ENCODE results near the gene TMEM181.
"Not testable (repeated sequence)": the region's sequence is repeated elsewhere in the genome, so short reads cannot be mapped to it uniquely, and the experiment has no call there.

Gene TMEM181

DNA sequence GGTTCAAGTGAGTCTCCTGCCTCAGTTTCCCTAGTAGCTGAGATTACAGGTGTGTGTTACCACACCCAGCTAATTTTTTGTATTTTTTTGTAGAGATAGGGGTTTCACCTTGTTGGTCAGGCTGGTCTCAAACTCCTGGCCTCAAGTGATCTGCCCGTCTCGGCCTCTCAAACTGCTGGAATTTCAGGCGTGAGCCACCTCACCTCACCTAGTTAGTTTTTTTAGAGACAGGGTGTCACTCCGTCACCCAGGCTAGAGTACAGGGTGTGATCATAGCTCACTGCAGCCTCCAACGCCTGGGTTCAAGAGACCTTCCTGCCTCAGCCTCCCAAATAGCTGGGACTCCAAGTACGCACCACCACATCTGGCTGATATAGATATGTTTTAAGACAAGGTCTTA, 112.8 kb downstream of the TMEM181 start:
- TF ChIP-seq CTCF (IDR thresholded peaks at IDR 0.05; ENCODE audit: low read depth, low read length, missing control alignments), result no peak
- H3K4me3 ChIP-seq (replicated peaks; ENCODE audit: low read depth, low read length), result no peak overlapping the region
- DNase-seq (ENCODE audit: extremely low read depth, low read depth), result no peak

- H3K4me3 ChIP-seq (replicated peaks; ENCODE audit: low read depth, low read length), result no peak overlapping the region
- no peak for DNase-seq (ENCODE audit: extremely low read depth, low read depth)
- TF ChIP-seq CTCF (IDR thresholded peaks at IDR 0.05; ENCODE audit: low read depth, low read length, missing control alignments), result no peak
Measured at GRCh38 chr6:158674342-158675131, 114.6 kb downstream of the TMEM181 start.

- not testable (repeated sequence) for H3K4me3 ChIP-seq (replicated peaks; ENCODE audit: low read depth, low read length); DNase-seq (ENCODE audit: extremely low read depth, low read depth)
Measured at GRCh38 chr6:158677094-158677493, 117.2 kb downstream of the TMEM181 start.

DNA sequence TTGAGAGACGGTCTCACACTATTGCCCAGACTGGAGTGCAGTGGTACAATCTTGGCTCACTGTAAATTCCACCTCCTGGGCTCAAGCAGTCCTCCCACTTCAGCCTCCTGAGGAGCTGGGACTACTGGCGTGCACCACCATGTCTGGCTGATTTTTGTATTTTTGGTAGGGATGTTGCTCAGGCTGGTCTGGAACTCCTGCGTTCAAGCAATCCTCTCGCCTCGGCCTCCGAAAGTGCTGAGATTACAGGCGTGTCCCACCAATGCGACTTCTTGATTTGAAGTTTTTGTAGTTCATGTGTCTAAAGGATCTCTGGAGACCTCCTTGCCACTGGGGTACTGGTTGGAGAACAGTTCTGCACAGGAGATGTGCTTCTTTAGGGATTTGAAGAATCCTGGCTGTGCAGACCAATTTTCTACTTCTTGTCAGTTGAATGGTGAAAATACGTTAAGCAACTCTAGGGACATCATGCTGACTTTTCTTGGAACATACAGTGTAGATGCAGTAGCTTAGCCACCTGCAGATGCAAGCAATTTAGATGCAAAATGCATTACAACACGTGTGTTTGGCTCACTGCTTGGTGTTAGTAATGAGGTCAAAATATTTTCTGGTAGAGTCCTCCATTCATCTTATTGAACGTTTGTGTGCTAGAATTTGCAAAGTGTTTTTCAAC, 118.2 kb downstream of the TMEM181 start:
- H3K4me3 ChIP-seq (replicated peaks; ENCODE audit: low read depth, low read length), result no peak overlapping the region
- no peak for DNase-seq (ENCODE audit: extremely low read depth, low read depth)
- no peak for TF ChIP-seq CTCF (IDR thresholded peaks at IDR 0.05; ENCODE audit: low read depth, low read length, missing control alignments)

GRCh38 chr6:158680015-158680414, 120.1 kb downstream of the TMEM181 start:
- H3K4me3 ChIP-seq (replicated peaks; ENCODE audit: low read depth, low read length), result no peak overlapping the region
- TF ChIP-seq CTCF (IDR thresholded peaks at IDR 0.05; ENCODE audit: low read depth, low read length, missing control alignments), result no peak
- no peak for DNase-seq (ENCODE audit: extremely low read depth, low read depth)

DNA sequence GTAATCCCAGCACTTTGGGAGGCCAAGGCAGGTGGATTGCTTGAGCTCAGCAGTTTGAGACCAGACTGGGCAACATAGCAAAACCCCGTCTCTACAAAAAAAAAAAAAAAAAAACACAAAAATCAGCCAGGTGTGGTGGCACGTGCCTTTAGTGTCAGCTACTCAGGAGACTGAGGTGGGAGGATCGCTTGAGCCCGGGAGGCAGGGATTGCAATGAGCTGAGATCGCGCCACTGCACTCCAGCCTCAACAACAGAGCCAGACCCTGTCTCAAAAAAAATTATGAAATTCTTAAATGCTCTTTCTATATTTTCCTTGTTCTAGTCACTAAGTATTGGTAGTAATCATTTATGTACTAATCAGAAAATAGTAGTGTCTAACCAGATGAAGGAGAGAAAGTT, 120.6 kb downstream of the TMEM181 start:
- TF ChIP-seq CTCF (IDR thresholded peaks at IDR 0.05; ENCODE audit: low read depth, low read length, missing control alignments), result no peak

DNA sequence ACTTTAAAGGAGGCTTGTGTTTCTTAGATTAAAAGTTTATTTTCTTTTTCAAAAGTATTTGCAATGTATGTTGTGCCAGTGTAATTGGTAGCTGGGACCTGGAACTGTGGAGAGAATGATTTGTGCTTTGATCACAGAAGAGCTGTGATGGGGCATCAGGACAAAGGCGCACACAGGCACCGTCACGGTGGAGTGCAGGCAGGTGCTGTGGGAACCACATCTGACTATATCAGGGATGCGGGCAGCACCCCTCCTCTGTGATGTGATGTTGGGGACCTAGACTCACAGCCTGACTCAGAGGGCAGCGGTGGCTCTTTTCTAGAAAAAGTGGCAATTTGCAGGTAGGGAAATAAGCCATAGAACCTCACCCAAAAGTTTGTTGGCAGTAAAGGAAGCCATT, 124.4 kb downstream of the TMEM181 start:
- DNase-seq (ENCODE audit: extremely low read depth, low read depth), result no peak
- no peak overlapping the region for H3K4me3 ChIP-seq (replicated peaks; ENCODE audit: low read depth, low read length)
- no peak for TF ChIP-seq CTCF (IDR thresholded peaks at IDR 0.05; ENCODE audit: low read depth, low read length, missing control alignments)

More for the DNA sequence above, 120.6 kb downstream of the TMEM181 start:
- no peak for DNase-seq (ENCODE audit: extremely low read depth, low read depth)
- H3K4me3 ChIP-seq (replicated peaks; ENCODE audit: low read depth, low read length), result no peak overlapping the region
